Measurements from ENCODE around the gene CDC73.

The CDC73 gene

GRCh38 chr1:193108471-193108870, 13.4 kb upstream of the CDC73 start:
- TF ChIP-seq ZBTB7A (IDR thresholded peaks at IDR 0.05; ENCODE audit: low read depth) (no peak), EGR1 (IDR thresholded peaks at IDR 0.05) (no peak), RAD21 (IDR thresholded peaks at IDR 0.05; ENCODE audit: low read depth) (no peak), FOXM1 (IDR thresholded peaks at IDR 0.05; ENCODE audit: borderline replicate concordance, low read depth) (no peak), TCF12 (IDR thresholded peaks at IDR 0.05; ENCODE audit: low read depth) (no peak), TEAD4 (IDR thresholded peaks at IDR 0.05) (no peak), CEBPB (IDR thresholded peaks at IDR 0.05) (no peak), CREB1 (IDR thresholded peaks at IDR 0.05; ENCODE audit: low read depth) (no peak), YY1 (IDR thresholded peaks at IDR 0.05; ENCODE audit: low read depth) (no peak), NFIC (IDR thresholded peaks at IDR 0.05) (no peak), REST (IDR thresholded peaks at IDR 0.05; ENCODE audit: low read depth) (no peak), USF1 (IDR thresholded peaks at IDR 0.05) (no peak), EP300 (IDR thresholded peaks at IDR 0.05; ENCODE audit: borderline replicate concordance) (no peak), MAX (IDR thresholded peaks at IDR 0.05) (no peak), TAF1 (IDR thresholded peaks at IDR 0.05; ENCODE audit: low read depth) (no peak)

- TF ChIP-seq EP300 (IDR thresholded peaks at IDR 0.05; ENCODE audit: borderline replicate concordance): no peak
- no peak for TF ChIP-seq NFIC (IDR thresholded peaks at IDR 0.05)
- TF ChIP-seq TCF12 (IDR thresholded peaks at IDR 0.05; ENCODE audit: low read depth): no peak
- no peak for TF ChIP-seq CEBPB (IDR thresholded peaks at IDR 0.05)
- no peak for TF ChIP-seq TEAD4 (IDR thresholded peaks at IDR 0.05)
- TF ChIP-seq EGR1 (IDR thresholded peaks at IDR 0.05): no peak
- no peak for TF ChIP-seq CREB1 (IDR thresholded peaks at IDR 0.05; ENCODE audit: low read depth)
- no peak for TF ChIP-seq REST (IDR thresholded peaks at IDR 0.05; ENCODE audit: low read depth)
- no peak for TF ChIP-seq YY1 (IDR thresholded peaks at IDR 0.05; ENCODE audit: low read depth)
- no peak for TF ChIP-seq FOXM1 (IDR thresholded peaks at IDR 0.05; ENCODE audit: borderline replicate concordance, low read depth)
- TF ChIP-seq TAF1 (IDR thresholded peaks at IDR 0.05; ENCODE audit: low read depth): no peak
- TF ChIP-seq RAD21 (IDR thresholded peaks at IDR 0.05; ENCODE audit: low read depth): no peak
- TF ChIP-seq MAX (IDR thresholded peaks at IDR 0.05): no peak
- TF ChIP-seq ZBTB7A (IDR thresholded peaks at IDR 0.05; ENCODE audit: low read depth): no peak
- no peak for TF ChIP-seq USF1 (IDR thresholded peaks at IDR 0.05)
Observed at GRCh38 chr1:193109619-193110018, 12.2 kb upstream of the CDC73 start.

- TF ChIP-seq RAD21 (IDR thresholded peaks at IDR 0.05; ENCODE audit: low read depth) (no peak), YY1 (IDR thresholded peaks at IDR 0.05; ENCODE audit: low read depth) (no peak), NFIC (IDR thresholded peaks at IDR 0.05) (no peak), FOXM1 (IDR thresholded peaks at IDR 0.05; ENCODE audit: borderline replicate concordance, low read depth) (no peak)
Observed at GRCh38 chr1:193110246-193110645, 11.6 kb upstream of the CDC73 start.

- no peak for TF ChIP-seq REST (IDR thresholded peaks at IDR 0.05; ENCODE audit: low read depth)
- TF ChIP-seq YY1 (IDR thresholded peaks at IDR 0.05; ENCODE audit: low read depth): no peak
- no peak for TF ChIP-seq CEBPB (IDR thresholded peaks at IDR 0.05)
- TF ChIP-seq EP300 (IDR thresholded peaks at IDR 0.05; ENCODE audit: borderline replicate concordance): no peak
- no peak for TF ChIP-seq MAX (IDR thresholded peaks at IDR 0.05)
- TF ChIP-seq CREB1 (IDR thresholded peaks at IDR 0.05; ENCODE audit: low read depth): no peak
- TF ChIP-seq RAD21 (IDR thresholded peaks at IDR 0.05; ENCODE audit: low read depth): no peak
- no peak for TF ChIP-seq TEAD4 (IDR thresholded peaks at IDR 0.05)
- no peak for TF ChIP-seq NFIC (IDR thresholded peaks at IDR 0.05)
- no peak for TF ChIP-seq USF1 (IDR thresholded peaks at IDR 0.05)
- TF ChIP-seq TAF1 (IDR thresholded peaks at IDR 0.05; ENCODE audit: low read depth): no peak
- TF ChIP-seq TCF12 (IDR thresholded peaks at IDR 0.05; ENCODE audit: low read depth): no peak
- TF ChIP-seq FOXM1 (IDR thresholded peaks at IDR 0.05; ENCODE audit: borderline replicate concordance, low read depth): no peak
- no peak for TF ChIP-seq EGR1 (IDR thresholded peaks at IDR 0.05)
- TF ChIP-seq ZBTB7A (IDR thresholded peaks at IDR 0.05; ENCODE audit: low read depth): no peak
Observed at GRCh38 chr1:193110864-193111263, 11.0 kb upstream of the CDC73 start.

Measured in Ishikawa (cell line).